Lower leg skin (tissue), 3 donors: ENCODE data around the gene HECTD3.

Source experiments
- POLR2A ChIP-seq, 2 donors: fragments of 450-650 bp; IDR thresholded peaks; one replicate each; pipeline ENCODE4 v1.6.1; 2016 to 2017; ENCODE audit warnings: antibody characterized with exemption in 2 of 2, mild to moderate bottlenecking in 1 of 2, moderate library complexity in 1 of 2
- TF ChIP-seq, protein P1 (sequence below), 3 donors: fragments of 450-650 bp; IDR thresholded peaks; one replicate each; pipeline ENCODE4 v1.5.1; 2016; ENCODE audit warnings: antibody characterized with exemption in 3 of 3, mild to moderate bottlenecking in 3 of 3, moderate library complexity in 2 of 3

DNA sequence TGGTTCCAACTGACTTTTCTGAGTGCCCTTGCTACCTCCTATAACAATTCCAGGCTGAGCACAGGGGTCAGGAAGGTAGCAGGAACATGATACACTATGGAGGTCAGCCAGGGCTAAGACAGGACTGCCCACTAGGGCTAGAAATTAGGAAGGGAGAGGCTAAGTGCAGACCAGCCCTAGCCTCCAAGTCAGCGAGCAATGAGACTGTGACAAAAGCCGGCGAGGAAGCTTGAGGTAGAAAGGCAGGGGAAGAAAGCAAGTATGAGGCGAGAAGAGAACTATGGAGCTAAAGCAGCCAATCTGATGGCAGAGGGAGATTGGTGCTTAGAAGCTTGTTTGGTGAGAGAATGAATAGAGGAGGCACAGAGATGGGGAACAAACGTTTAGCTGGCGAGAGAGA is 5.6 kb upstream of the HECTD3 start:
- TF ChIP-seq, protein P1, sequence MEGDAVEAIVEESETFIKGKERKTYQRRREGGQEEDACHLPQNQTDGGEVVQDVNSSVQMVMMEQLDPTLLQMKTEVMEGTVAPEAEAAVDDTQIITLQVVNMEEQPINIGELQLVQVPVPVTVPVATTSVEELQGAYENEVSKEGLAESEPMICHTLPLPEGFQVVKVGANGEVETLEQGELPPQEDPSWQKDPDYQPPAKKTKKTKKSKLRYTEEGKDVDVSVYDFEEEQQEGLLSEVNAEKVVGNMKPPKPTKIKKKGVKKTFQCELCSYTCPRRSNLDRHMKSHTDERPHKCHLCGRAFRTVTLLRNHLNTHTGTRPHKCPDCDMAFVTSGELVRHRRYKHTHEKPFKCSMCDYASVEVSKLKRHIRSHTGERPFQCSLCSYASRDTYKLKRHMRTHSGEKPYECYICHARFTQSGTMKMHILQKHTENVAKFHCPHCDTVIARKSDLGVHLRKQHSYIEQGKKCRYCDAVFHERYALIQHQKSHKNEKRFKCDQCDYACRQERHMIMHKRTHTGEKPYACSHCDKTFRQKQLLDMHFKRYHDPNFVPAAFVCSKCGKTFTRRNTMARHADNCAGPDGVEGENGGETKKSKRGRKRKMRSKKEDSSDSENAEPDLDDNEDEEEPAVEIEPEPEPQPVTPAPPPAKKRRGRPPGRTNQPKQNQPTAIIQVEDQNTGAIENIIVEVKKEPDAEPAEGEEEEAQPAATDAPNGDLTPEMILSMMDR (IDR thresholded peaks at IDR 0.05): no peak
- no peak for TF ChIP-seq POLR2A (IDR thresholded peaks at IDR 0.05)
